HG03196 (cell line): ENCODE data around the gene CD86.

Source experiments
- ATAC-seq: cut with Tn5 transposase; IDR thresholded peaks from one replicate; pipeline ENCODE4 v1.9.1; 2021; ENCODE audit not compliant: unreplicated experiment

The CD86 gene

GRCh38 chr3:122091602-122092295 is 36.6 kb downstream of the CD86 start:
- peak; percentile 55 for ATAC-seq

DNA sequence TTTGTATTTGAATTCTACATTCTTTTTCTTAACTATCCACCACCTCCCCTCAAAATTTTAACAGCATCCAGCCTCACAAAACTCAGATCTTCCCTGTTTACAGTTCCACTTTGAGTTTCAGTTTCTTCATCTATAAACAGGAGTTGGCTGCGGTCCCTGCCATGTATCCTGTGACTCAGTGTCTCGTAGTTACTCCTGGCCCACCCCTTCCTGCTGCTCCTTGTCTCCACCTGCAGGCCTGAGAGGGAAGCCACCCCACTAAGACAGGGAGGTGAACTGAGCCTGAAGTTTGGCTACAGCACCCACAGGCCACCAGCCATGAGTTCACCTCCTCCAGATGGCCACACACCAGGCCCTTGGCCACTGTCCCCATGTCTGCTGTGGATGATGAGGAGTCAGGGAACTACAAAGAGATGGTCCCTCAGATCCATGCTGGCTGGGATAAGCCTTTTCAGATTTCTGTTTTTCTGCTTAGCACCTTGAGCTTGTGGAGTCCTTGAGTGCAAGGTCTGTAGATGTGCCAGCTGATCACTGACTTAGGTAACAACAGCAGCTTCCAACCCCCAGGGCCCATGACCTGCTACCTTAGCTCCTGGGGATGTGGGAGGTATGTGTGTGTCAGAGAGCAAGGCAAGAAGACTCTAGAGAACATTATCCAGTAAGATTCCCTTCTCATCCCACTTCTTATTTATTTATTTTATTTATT is 37.5 kb downstream of the CD86 start:
- ATAC-seq: no peak

DNA sequence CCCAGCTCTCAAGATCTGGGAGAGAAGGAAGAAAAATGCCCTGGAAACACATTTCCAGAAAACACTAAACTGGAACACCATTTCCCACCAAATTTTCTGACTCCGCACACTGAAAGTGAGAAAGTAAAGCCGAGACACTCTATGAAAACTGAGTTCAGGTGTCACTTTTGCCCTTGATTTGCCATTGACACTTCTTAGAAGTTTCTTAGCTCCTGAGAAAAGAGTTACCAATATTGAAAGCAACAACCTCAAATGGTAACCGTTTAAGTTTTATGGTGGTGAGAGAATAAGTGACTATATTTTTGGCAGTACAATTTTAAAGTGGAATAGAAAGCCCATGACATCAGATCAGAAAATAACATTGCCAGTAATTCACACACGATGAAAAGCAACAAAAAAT is 39.0 kb downstream of the CD86 start:
- ATAC-seq: no peak

GRCh38 chr3:122094693-122095092 is 39.5 kb downstream of the CD86 start:
- ATAC-seq: no peak

DNA sequence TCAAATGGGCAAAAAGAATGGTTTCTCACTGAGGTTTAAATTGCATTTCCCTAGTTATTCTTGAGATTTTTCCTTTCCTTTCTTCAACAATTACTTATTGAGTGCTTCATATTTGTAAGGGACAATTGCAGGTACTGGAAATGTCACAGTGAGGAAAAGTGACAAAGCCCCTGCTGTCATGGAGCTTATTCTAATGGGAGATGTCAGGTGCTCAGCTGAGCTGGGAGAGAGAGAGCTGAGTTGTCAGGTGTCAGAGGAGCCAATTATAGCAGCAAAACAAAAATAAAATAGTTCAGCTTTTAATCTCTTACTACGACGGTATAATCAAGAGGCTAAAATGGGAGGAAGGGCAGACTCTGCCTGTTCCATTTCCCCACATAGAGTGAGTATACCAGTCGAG is 42.0 kb downstream of the CD86 start:
- no peak for ATAC-seq

GRCh38 chr3:122098611-122099010 is 43.4 kb downstream of the CD86 start:
- no peak for ATAC-seq

- ATAC-seq: no peak
Observed at GRCh38 chr3:122099255-122099654, 44.1 kb downstream of the CD86 start.

GRCh38 chr3:122100083-122100482 is 44.9 kb downstream of the CD86 start:
- ATAC-seq: no peak

GRCh38 chr3:122100591-122101463 is 45.7 kb downstream of the CD86 start:
- ATAC-seq: no peak

GRCh38 chr3:122101646-122102045 is 46.5 kb downstream of the CD86 start:
- ATAC-seq: peak; percentile 37

DNA sequence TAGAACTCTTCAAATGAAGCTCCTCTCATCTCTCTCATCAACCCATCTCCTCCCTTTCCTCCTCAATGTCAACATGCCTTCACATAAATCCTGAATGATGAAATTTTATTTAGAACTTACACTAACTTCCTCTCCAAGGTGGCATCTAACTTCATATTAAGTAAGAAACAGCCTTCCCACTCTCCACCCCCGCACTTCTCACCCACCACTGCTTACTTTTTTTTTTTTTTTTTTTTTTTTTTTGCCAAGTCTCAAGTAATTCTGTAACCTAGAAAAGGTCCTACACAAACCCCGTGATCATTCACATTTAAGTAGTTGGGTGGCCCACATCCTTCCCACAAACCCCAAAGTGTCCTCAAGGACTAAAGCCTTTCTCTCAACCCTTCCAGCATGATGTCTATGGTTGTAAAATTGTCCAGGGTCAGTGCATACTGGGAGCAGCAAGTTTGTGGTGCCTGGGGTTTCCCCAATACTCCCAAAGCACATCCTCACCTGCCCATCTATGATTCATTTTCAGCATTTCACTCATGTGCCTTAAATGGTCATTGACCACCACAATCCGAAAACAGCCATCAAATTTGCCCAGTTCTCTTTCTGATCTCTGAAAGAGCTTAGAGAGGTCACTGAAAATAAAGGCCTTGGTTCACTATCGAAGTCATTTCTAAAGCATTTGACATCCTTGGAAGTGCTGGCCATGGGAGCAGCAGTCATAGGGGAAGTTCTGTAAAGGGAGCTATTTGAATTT is 47.2 kb downstream of the CD86 start:
- peak; percentile 43 for ATAC-seq

DNA sequence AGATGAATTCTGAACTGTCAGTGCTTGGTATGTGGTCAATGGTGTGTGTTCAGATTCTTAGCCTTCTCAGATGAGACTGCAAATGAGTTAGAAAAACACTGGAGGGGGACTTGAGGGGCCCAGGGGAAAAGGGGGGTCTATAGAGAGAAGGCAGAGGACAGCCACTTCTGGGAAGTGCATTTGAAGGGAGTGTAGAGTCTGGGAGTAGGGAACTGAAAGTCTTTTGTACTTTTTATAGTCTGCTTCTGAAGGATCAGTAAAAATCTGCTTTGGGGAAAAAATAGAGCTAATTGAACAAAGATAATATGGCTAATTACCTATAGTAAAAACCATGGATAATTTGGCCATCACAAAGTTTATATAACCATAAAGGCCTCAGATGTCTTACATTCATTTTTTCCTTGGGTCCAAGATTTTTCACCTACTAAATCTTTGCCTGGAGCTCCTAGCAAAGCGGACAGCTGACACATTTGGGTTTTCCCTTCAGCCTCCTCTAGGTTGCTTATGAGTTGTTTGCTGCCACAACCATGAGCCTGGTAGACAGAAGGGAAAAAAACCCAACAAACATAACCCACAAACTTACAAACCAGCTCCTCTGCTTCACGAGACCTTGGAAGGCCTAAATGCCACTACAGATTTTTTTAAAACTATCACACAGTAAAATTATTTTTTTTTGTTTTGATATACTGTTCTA is 48.8 kb downstream of the CD86 start:
- no peak for ATAC-seq

DNA sequence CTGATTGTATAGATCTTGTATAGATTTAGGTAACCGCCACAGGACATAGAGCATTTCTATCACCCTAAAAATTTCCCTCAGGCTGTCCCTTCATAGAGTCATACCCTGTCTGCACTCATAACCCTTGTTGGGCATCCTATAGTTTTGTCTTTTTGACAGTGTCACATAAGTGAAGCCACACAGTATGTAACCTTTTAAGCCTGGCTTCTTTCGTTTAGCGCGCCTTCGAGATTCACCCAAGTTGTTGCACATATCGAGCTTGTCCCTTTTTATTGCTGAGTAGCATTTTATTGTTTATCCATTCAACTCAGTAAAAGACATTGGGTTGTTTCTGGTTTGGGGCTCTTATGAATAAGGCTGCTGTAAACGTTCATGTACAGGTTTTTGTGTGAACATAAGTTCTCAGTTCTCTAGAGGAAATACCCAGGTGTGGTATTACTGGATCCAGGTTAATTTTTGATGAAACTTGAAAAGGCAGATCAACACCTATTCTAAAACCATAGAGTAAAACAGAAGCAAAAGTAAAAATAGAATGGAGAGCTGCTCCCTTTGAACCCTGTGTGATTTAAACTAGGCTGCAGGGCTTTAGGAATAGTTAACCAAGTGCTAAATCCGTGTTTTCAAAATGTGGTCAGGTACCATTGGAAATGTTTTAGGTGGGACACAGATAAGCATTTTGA is 49.5 kb downstream of the CD86 start:
- ATAC-seq: no peak

- no peak for ATAC-seq
Observed at GRCh38 chr3:122105626-122106025, 50.5 kb downstream of the CD86 start.

GRCh38 chr3:122107171-122107570 is 52.0 kb downstream of the CD86 start:
- ATAC-seq: no peak

GRCh38 chr3:122111974-122112373 is 56.8 kb downstream of the CD86 start:
- ATAC-seq: no peak

GRCh38 chr3:122112754-122113153 is 57.6 kb downstream of the CD86 start:
- no peak for ATAC-seq

- no peak for ATAC-seq
Observed at GRCh38 chr3:122123850-122124249, 68.7 kb downstream of the CD86 start.

DNA sequence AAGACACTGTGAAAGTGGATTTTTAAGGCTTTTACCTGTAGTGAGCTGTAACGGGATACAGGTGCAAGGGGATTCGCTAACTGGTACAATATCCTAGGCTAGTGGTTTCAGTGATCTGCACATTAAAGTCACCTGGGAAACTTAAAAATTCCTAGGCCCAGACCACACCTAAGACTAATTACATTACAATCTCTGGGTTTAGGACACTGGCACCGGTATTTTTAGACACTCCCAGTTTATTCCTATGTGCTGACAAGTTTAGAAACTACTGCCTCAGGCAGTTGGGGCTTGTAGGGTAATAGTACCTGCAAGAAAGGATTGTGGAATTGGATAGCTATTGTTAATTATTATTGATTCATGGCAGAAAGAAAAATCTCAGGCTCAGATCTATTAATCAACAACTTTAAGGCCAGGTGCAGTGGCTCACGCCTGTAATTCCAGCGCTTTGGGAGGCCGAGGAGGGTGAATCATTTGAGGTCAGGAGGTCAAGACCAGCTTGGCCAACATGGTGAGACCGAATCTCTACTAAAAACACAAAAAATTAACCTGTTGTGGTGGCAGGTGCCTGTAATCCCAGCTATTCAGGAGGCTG is 77.9 kb downstream of the CD86 start:
- ATAC-seq: no peak

- ATAC-seq: peak; percentile 88
Observed at GRCh38 chr3:122146466-122146865, 91.3 kb downstream of the CD86 start.
